NCI-H2171 (cell line): ENCODE measurements around the gene PBLD.
"Not testable (repeated sequence)": the region's sequence is repeated elsewhere in the genome, so short reads cannot be mapped to it uniquely, and the experiment has no call there.

Experiments used
- DNase-seq: peaks from one replicate; lab custom pipeline; 2025; lab: John Stamatoyannopoulos, UW

The PBLD gene

GRCh38 chr10:68330852-68331454 is 1.8 kb downstream of the PBLD start:
- no peak for DNase-seq

GRCh38 chr10:68329506-68329861 is 3.2 kb downstream of the PBLD start:
- no peak for DNase-seq

GRCh38 chr10:68327889-68328786 is 4.6 kb downstream of the PBLD start:
- DNase-seq, result peak; percentile 41

GRCh38 chr10:68324396-68324795 is 8.3 kb downstream of the PBLD start:
- DNase-seq, result not testable (repeated sequence)

DNA sequence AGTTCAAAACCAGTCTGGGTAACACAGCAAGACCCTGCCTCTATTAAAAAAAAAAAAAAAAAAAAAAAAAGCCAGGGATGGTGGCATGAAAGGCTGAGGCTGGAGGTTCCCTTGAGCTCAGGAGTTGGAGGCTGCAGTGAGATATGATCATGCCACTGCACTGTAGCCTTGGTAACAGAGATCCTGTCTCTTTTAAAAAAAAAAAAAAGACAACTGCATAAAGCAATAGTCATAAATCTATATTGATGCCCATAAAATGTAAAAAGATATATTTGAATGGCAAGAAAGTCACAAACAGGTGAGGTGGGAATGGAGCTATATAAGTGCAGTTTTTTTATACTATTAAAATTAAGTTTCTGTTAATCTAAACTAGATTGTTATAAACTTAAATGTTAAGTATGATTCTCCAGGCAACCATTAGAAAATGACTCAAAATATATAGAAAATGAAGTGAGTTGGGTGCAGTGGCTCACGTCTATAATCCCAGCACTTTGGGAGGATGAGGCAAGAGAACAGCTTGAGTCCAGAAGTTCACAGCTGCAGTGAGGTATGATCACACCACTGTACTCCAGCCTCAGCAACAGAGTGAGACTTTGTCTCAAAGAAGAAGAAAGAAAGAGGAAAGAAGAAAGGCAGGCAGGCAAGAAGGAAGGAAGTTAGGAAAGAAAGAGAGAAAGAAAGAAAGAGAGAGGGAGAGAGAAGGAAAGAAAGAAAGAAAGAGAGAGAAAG is 14.2 kb downstream of the PBLD start:
- no peak for DNase-seq

GRCh38 chr10:68315582-68315981 is 17.1 kb downstream of the PBLD start:
- DNase-seq, result no peak

DNA sequence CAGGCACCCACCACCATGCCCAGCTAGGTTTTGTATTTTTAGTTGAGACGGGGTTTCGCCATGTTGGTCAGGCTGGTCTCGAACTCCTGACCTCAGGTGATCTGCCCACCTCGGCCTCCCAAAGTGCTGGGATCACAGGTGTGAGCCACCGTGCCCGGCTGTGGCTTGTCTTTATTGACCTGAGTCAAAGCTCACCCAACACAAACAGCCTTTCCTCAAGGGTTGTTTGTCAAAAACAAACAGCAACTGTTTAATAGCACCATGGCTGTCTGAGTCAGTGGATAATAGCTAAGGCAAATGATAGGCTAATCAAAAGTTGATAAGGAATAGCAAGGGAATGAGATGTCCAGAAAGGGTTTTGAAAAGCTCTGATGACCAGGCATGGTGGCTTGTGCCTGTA is 17.8 kb downstream of the PBLD start:
- not testable (repeated sequence) for DNase-seq

DNA sequence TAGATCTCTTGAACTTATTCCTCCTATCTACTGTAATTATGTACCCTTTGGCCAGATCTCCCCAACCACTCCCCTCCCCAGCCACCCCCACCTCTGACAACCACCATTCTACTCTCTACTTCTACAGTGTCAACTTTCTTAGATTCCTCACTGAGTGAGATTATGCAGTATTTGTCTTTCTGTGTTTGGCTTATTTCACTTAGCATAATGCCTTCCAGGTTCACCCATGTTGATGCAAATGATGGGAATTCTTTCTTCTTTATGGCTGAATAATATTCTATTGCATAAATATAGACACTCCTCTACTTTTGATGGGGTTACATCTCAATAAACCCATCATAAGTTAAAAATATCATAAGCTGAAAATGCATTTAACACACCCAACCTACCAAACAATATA is 22.2 kb downstream of the PBLD start:
- no peak for DNase-seq

- DNase-seq, result no peak
These were observed 26.9 kb downstream of the PBLD start for GRCh38 chr10:68305854-68306253.

- DNase-seq, result no peak
These were observed 28.8 kb downstream of the PBLD start for GRCh38 chr10:68303849-68304412.

- no peak for DNase-seq
These were observed 29.9 kb downstream of the PBLD start for GRCh38 chr10:68302871-68303270.

GRCh38 chr10:68302503-68302823 is 30.3 kb downstream of the PBLD start:
- DNase-seq, result no peak

DNA sequence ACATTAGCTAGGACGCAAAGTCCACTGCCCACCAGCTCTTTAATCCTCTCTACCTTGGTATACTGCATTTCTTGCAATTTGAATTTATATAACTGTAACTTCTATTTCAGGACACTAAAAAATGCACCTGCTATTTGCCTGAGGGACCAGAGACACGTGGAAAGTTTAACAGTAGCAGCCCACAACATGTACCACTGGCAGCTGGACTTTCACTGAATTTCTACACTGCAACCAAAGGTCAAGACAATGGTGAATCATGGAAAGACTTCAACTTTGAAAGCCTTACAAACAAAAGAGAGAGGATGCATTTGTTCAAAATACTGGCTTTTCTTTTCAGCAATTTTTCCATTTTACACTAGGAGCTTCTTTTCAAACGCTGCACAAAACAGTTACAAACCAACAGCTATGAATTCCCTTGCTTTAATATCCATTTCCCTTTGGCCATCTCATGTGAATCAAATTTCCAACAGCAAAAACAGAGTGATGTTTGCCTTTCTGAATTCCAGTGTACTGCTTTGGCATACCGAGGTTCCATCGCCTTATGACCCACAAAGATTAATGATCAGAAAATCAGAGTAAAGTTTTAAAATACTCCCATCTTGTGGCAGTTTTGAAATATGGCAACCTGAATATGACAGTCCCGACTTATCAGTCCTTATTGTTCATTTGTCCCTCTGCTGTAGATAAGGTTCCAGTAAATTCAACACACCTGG is 30.8 kb downstream of the PBLD start:
- no peak for DNase-seq

- no peak for DNase-seq
These were observed 31.4 kb downstream of the PBLD start for GRCh38 chr10:68301301-68301700.

GRCh38 chr10:68296843-68297663 is 35.7 kb downstream of the PBLD start:
- no peak for DNase-seq

DNA sequence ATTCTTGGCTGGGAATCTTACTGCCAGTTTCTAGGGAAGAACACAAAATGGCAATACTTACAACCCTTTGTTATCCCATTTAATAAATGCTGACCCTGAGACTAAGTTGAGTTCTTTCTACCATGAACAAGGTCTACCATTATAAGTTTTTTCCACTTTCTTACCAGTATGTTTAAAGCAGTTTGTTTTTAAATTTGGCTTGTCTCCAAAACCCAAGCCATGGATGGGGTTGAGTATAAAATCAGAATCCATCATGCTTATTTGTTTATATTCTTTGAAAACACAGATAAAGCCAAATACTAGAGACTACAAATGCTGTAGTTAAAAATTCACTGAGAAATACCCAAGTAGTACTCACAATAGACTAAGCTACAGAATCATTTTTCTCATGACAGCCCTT is 42.0 kb downstream of the PBLD start:
- DNase-seq, result no peak

DNA sequence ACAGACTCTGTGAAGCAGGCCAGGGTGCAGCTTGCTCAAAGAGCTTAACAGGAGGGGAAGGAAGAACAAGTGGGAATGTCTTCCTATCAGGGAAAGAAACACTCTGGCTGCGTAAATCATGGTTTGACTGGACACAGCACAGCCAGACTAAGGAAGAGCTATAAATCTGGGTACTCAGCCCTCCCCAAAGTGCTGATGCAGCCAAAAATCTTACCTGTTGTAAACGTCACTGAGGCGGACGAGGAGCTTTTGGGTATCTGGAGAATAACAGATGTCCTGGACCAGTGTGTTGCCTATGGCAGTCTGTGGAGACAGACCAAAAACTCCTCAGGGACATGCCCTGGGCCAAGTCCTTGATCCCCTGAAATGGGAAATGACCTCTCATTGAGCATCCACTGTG is 44.0 kb downstream of the PBLD start:
- no peak for DNase-seq

- no peak for DNase-seq
These were observed 48.4 kb downstream of the PBLD start for GRCh38 chr10:68284062-68285001.

DNA sequence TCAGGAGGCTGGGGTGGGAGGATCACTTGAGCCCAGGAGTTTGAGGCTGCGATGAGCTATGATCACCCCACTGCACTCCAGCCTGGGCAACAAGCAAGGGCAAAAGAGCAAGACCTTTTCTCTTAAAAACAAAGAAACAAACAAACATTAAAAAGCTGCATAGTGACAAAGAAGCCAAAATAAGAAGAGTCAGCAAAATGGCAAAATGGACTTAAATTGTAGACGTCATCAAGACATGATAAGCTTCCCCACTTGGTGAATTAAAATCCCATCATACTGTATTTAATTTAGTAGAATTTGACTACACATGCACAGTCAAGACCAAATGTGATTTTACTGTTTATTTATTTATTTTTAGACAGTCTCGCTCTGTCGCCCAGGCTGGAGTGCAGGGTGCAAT is 52.0 kb downstream of the PBLD start:
- DNase-seq, result no peak
